NCI-H128 (cell line): Measurements from ENCODE around the gene WDR7.

Experiments
- DNase-seq: peaks from one replicate; lab custom pipeline; 2025; ENCODE audit not compliant: unreplicated experiment; lab: John Stamatoyannopoulos, UW

WDR7 gene

GRCh38 chr18:56795381-56795780, 144.2 kb downstream of the WDR7 start:
- DNase-seq, result no peak

GRCh38 chr18:56799756-56800155, 148.6 kb downstream of the WDR7 start:
- no peak for DNase-seq

GRCh38 chr18:56803051-56803450, 151.9 kb downstream of the WDR7 start:
- no peak for DNase-seq

GRCh38 chr18:56804395-56804794, 153.2 kb downstream of the WDR7 start:
- DNase-seq, result no peak

- DNase-seq, result no peak
These were observed 156.7 kb downstream of the WDR7 start for GRCh38 chr18:56807901-56808300.

- no peak for DNase-seq
These were observed 161.5 kb downstream of the WDR7 start for GRCh38 chr18:56812674-56813073.

GRCh38 chr18:56815926-56816325, 164.8 kb downstream of the WDR7 start:
- DNase-seq, result no peak

GRCh38 chr18:56823986-56824565, 172.9 kb downstream of the WDR7 start:
- DNase-seq, result no peak

- no peak for DNase-seq
These were observed 174.2 kb downstream of the WDR7 start for GRCh38 chr18:56825321-56825720.

GRCh38 chr18:56825878-56826277, 174.7 kb downstream of the WDR7 start:
- no peak for DNase-seq

- no peak for DNase-seq
These were observed 180.8 kb downstream of the WDR7 start for GRCh38 chr18:56831988-56832387.

- no peak for DNase-seq
These were observed 184.2 kb downstream of the WDR7 start for GRCh38 chr18:56835331-56835730.

GRCh38 chr18:56836173-56836572, 185.0 kb downstream of the WDR7 start:
- DNase-seq, result no peak

GRCh38 chr18:56841836-56842235, 190.7 kb downstream of the WDR7 start:
- no peak for DNase-seq

- no peak for DNase-seq
These were observed 192.1 kb downstream of the WDR7 start for GRCh38 chr18:56843241-56843640.

GRCh38 chr18:56844556-56844955, 193.4 kb downstream of the WDR7 start:
- no peak for DNase-seq

- DNase-seq, result no peak
These were observed 200.6 kb downstream of the WDR7 start for GRCh38 chr18:56851774-56852173.

GRCh38 chr18:56853961-56854360, 202.8 kb downstream of the WDR7 start:
- no peak for DNase-seq

- DNase-seq, result no peak
These were observed 210.1 kb downstream of the WDR7 start for GRCh38 chr18:56861244-56861643.

- DNase-seq, result peak; percentile 51
These were observed 218.1 kb downstream of the WDR7 start for GRCh38 chr18:56869189-56869777.

GRCh38 chr18:56870982-56871381, 219.8 kb downstream of the WDR7 start:
- DNase-seq, result no peak

GRCh38 chr18:56872140-56872539, 221.0 kb downstream of the WDR7 start:
- DNase-seq, result no peak

- DNase-seq, result no peak
These were observed 222.4 kb downstream of the WDR7 start for GRCh38 chr18:56873441-56874140.
